Natural killer cell (primary cell): ENCODE data around the gene MEX3D. TPM values are rescaled to one million over a fixed set of nuclear protein-coding genes. Genes with fewer than 3 reads are reported as not detected.

Experiments
- ATAC-seq, 3 donors: fragments of 150-1000 bp in 2 of 3; fragments of 200-7000 bp in 1 of 3; cut with Tn5 transposase; 1 replicate in 1 of 3; 2 replicates in 2 of 3; pipeline ENCODE4 v1.10.0; 2021; ENCODE audit warnings: mild to moderate bottlenecking in 2 of 3, moderate library complexity in 2 of 3
- DNase-seq, 2 donors: peaks; one replicate each; pipeline versions ENCODE4 v3.0.0 to v3.0.0-alpha.2; 2013 to 2021; ENCODE audit warnings: mixed read lengths in 1 of 2
- H3K27ac ChIP-seq: one replicate; pipeline ENCODE4 v1.5.1; 2013; ENCODE audit warnings: mild to moderate bottlenecking, low read length
- H3K27me3 ChIP-seq: one replicate; pipeline ENCODE4 v1.6.1; 2013; ENCODE audit warnings: low read length; ENCODE audit not compliant: control insufficient read depth, insufficient read depth
- H3K36me3 ChIP-seq: one replicate; pipeline ENCODE4 v1.6.1; 2013; ENCODE audit warnings: low read length; ENCODE audit not compliant: control insufficient read depth, insufficient read depth
- H3K4me1 ChIP-seq: one replicate; pipeline ENCODE4 v1.6.1; 2013; ENCODE audit warnings: low read length; ENCODE audit not compliant: control insufficient read depth, insufficient read depth
- H3K4me3 ChIP-seq: one replicate; pipeline ENCODE4 v1.5.1; 2013; ENCODE audit warnings: low read length
- H3K9me3 ChIP-seq: one replicate; pipeline ENCODE4 v1.6.1; 2013; ENCODE audit warnings: low read length; ENCODE audit not compliant: control insufficient read depth, insufficient read depth
- H3K27ac Mint-ChIP-seq, 2 donors: one replicate each; pipeline ENCODE4 v1.8.0; 2022; ENCODE audit warnings: mild to moderate bottlenecking in 2 of 2, mixed read lengths in 2 of 2, moderate library complexity in 1 of 2
- H3K27me3 Mint-ChIP-seq, 2 donors: one replicate each; pipeline ENCODE4 v1.8.0; 2022; ENCODE audit warnings: low read depth in 2 of 2, mixed read lengths in 2 of 2
- H3K36me3 Mint-ChIP-seq: one replicate; pipeline ENCODE4 v1.8.0; 2022; ENCODE audit warnings: mixed read lengths
- H3K4me1 Mint-ChIP-seq, 2 donors: one replicate each; pipeline ENCODE4 v1.8.0; 2022; ENCODE audit warnings: mixed read lengths in 2 of 2
- H3K4me3 Mint-ChIP-seq: one replicate; pipeline ENCODE4 v1.8.0; 2022; ENCODE audit warnings: mild to moderate bottlenecking, moderate library complexity, mixed read lengths
- H3K9me3 Mint-ChIP-seq, 2 donors: one replicate each; pipeline ENCODE4 v1.8.0; 2022; ENCODE audit warnings: mixed read lengths in 2 of 2
- WGBS: methylation state at CpG from one replicate; pipeline ENCODE4 v1.1.7; 2013; ENCODE audit warnings: missing lambda C conversion rate; ENCODE audit not compliant: insufficient coverage; 5-methylcytosine and 5-hydroxymethylcytosine counted together
- intact Hi-C: fragments of 100-400 bp; cut with micrococcal nuclease; formaldehyde crosslinking; loops from one replicate; pipeline ENCODE4 v1.14.2; 2022
- total RNA-seq, 4 donors: library from RNA; stranded (reverse); fragments of 120-200 nt in 1 of 4; gene quantifications; one replicate each; pipeline versions ENCODE4 v1.2.3 to v1.2.4, GENCODE V29; 2013 to 2022
- TF ChIP-seq, protein P1 (sequence below): fragments of 200-600 bp; IDR thresholded peaks from one replicate; pipeline ENCODE4 v1.8.0; 2022; ENCODE audit warnings: antibody characterized with exemption

MEX3D gene
- total RNA-seq, 3 donors from 2014 or later (not counting 1 experiment from before 2014, with no cell fraction given) = 4.2 to 6.9 (median 4.4) TPM

DNA sequence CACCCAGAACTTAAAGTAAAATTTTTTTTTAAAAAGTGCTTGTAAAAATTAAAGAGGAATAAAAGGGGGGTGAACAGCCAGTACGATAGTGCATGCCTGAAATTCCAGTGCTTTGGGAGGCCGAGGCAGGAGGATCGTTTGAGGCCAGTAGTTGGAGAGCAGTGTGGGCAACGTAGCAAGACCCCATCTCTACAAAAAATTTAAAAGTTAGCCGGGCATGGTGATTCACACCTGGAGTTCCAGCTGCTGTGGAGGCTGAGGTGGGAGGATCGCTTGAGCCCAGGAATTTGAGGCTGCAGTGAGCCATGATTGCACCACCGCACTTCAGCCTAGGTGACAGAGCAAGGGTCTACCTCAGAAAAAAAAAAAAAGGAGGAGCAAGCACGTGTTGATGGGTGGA lies 63.1 kb downstream of the MEX3D start:
- H3K36me3 ChIP-seq = no peaks in the 10 kb centered on the region
- peaks cover 11% of the 10 kb centered on the region for H3K27me3 ChIP-seq

More for the DNA sequence above, 63.1 kb downstream of the MEX3D start:
- DNase-seq (no peak), ATAC-seq (no peak)
- 76% methylated on average over 8 of the region's 8 CpGs for WGBS
- Histone ChIP-seq H3K4me3 (no peak overlapping the region), H3K27ac (no peak overlapping the region), H3K4me1 (peaks cover 27% of the 10 kb centered on the region), H3K9me3 (peaks cover 9% of the 10 kb centered on the region)
- Mint-ChIP-seq H3K36me3 (no peaks in the 10 kb centered on the region), H3K27me3 (peaks cover 12 to 26% of the 10 kb centered on the region in 2 donors), H3K27ac (no peak overlapping the region), H3K4me3 (no peak overlapping the region), H3K4me1 (peaks cover 10 to 18% of the 10 kb centered on the region in 2 donors), H3K9me3 (no peaks in the 10 kb centered on the region)
- TF ChIP-seq, protein P1, sequence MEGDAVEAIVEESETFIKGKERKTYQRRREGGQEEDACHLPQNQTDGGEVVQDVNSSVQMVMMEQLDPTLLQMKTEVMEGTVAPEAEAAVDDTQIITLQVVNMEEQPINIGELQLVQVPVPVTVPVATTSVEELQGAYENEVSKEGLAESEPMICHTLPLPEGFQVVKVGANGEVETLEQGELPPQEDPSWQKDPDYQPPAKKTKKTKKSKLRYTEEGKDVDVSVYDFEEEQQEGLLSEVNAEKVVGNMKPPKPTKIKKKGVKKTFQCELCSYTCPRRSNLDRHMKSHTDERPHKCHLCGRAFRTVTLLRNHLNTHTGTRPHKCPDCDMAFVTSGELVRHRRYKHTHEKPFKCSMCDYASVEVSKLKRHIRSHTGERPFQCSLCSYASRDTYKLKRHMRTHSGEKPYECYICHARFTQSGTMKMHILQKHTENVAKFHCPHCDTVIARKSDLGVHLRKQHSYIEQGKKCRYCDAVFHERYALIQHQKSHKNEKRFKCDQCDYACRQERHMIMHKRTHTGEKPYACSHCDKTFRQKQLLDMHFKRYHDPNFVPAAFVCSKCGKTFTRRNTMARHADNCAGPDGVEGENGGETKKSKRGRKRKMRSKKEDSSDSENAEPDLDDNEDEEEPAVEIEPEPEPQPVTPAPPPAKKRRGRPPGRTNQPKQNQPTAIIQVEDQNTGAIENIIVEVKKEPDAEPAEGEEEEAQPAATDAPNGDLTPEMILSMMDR = no peak
- intact Hi-C loops = no loop called here

Other genes starting within 250 kb of the MEX3D start
- gene NDUFS7, start 184.4 kb downstream of the MEX3D start, total RNA-seq = 10 to 100 TPM; 60.8 to 67.9 (median 66.6) TPM
- 1 to 10 TPM; 5.1 to 7.5 (median 7.1) TPM for gene GAMT, start 166.8 kb downstream of the MEX3D start, total RNA-seq
- gene DAZAP1, start 160.7 kb downstream of the MEX3D start, total RNA-seq = 100 to 1,000 TPM; 166 to 207 (median 170) TPM
- 100 to 1,000 TPM; 731 to 872 (median 837) TPM for gene RPS15, start 129.9 kb downstream of the MEX3D start, total RNA-seq
- gene APC2, start 118.2 kb downstream of the MEX3D start, total RNA-seq = under 1 TPM; 0.14 to 0.58 (median 0.27) TPM
- gene C19orf25, start 89.1 kb downstream of the MEX3D start, total RNA-seq = 10 to 100 TPM; 30.2 to 42.2 (median 34.3) TPM
- 1 to 10 TPM; 4.1 to 6.0 (median 5.3) TPM for gene PCSK4, start 78.0 kb downstream of the MEX3D start, total RNA-seq
- gene REEP6, start 77.1 kb downstream of the MEX3D start, total RNA-seq = 1 to 10 TPM; 3.9 to 5.0 (median 4.3) TPM
- gene ADAMTSL5, start 55.3 kb downstream of the MEX3D start, total RNA-seq = 1 to 10 TPM in 2 of 3 donors, under 1 TPM in 1; 0.70 to 2.5 (median 1.0) TPM
- not detected for gene PLK5, start 44.2 kb downstream of the MEX3D start, total RNA-seq
- 10 to 100 TPM; 55.9 to 66.7 (median 59.0) TPM for gene MBD3, start 24.5 kb upstream of the MEX3D start, total RNA-seq
- 100 to 1,000 TPM in 1 of 3 donors, 10 to 100 TPM in 2; 91.2 to 142 (median 99.1) TPM for gene UQCR11, start 37.1 kb upstream of the MEX3D start, total RNA-seq
- 10 to 100 TPM; 54.5 to 72.2 (median 64.3) TPM for gene TCF3, start 84.3 kb upstream of the MEX3D start, total RNA-seq
- not detected for gene ONECUT3, start 185.2 kb upstream of the MEX3D start, total RNA-seq
- 10 to 100 TPM in 2 of 3 donors, 1 to 10 TPM in 1; 5.3 to 11.5 (median 11.2) TPM for gene ATP8B3, start 244.0 kb upstream of the MEX3D start, total RNA-seq